ENCODE measurements around the gene SCNN1A.

- TF ChIP-seq TAF1 (IDR thresholded peaks at IDR 0.05; ENCODE audit: borderline replicate concordance, insufficient read depth, low read length), result no peak
- TF ChIP-seq POLR2AphosphoS5 (IDR thresholded peaks at IDR 0.05; ENCODE audit: low read depth, low read length), result no peak
- TF ChIP-seq FOXP2 (optimal IDR thresholded peaks at IDR 0.05; ENCODE audit: borderline replicate concordance, extremely low read depth, extremely low read length, insufficient read depth), result no peak
- no peak for TF ChIP-seq SIN3A (IDR thresholded peaks at IDR 0.05; ENCODE audit: borderline replicate concordance, insufficient read depth, low read length)
Measured at GRCh38 chr12:6306599-6307220, 68.7 kb downstream of the SCNN1A start.

All from PFSK-1 (cell line).